CD14-positive monocyte (primary cell): ENCODE measurements around the gene WDR26. TPM values are rescaled to one million over a fixed set of nuclear protein-coding genes. Genes with fewer than 3 reads are reported as not detected.

Source experiments
- DNase-seq, 3 donors: peaks; one replicate each; pipeline ENCODE4 v3.0.0-alpha.2; 2011 to 2022
- H2AFZ ChIP-seq: 2 replicates; pipeline ENCODE4 v1.6.0; 2012; ENCODE audit warnings: mild to moderate bottlenecking, low read depth, low read length, inconsistent platforms; ENCODE audit not compliant: insufficient read depth, poor library complexity, severe bottlenecking
- H3K27ac ChIP-seq, 2 donors: 1 replicate in 1 of 2; 2 replicates in 1 of 2; pipeline ENCODE4 v1.5.1; 2012 to 2013; ENCODE audit warnings: low read length in 2 of 2, control low read depth in 1 of 2, inconsistent platforms in 1 of 2, low read depth in 1 of 2, mild to moderate bottlenecking in 1 of 2
- H3K27me3 ChIP-seq, 2 donors: one replicate each; pipeline versions ENCODE4 v1.6.0 to v1.6.1; 2011 to 2013; ENCODE audit warnings: low read length in 2 of 2; ENCODE audit not compliant: control insufficient read depth in 2 of 2, insufficient read depth in 2 of 2
- H3K36me3 ChIP-seq, 2 donors: replicated peaks in 1 of 2; 1 replicate in 1 of 2; 2 replicates in 1 of 2; pipeline versions ENCODE4 v1.5.1 to v1.6.1; 2012 to 2013; ENCODE audit warnings: low read length in 2 of 2, control low read depth in 1 of 2, inconsistent platforms in 1 of 2, mild to moderate bottlenecking in 1 of 2; ENCODE audit not compliant: insufficient read depth in 2 of 2, control insufficient read depth in 1 of 2
- H3K4me1 ChIP-seq, 2 donors: 1 replicate in 1 of 2; 2 replicates in 1 of 2; pipeline versions ENCODE4 v1.5.1 to v1.6.1; 2012 to 2013; ENCODE audit warnings: low read length in 2 of 2, control low read depth in 1 of 2, inconsistent platforms in 1 of 2, mild to moderate bottlenecking in 1 of 2, moderate library complexity in 1 of 2; ENCODE audit not compliant: insufficient read depth in 2 of 2, control insufficient read depth in 1 of 2
- H3K4me2 ChIP-seq: replicated peaks from 2 replicates; pipeline ENCODE3; 2012; ENCODE audit warnings: low read length, moderate library complexity, mild to moderate bottlenecking; ENCODE audit not compliant: poor library complexity, severe bottlenecking; ENCODE audit errors: extremely low read depth
- H3K4me3 ChIP-seq, 3 experiments: fragments of 200-600 bp in 1 of 3; sonication (generic) in 1 of 3; replicated peaks in 1 of 3; 1 replicate in 2 of 3; 2 replicates in 1 of 3; pipeline ENCODE4 v1.5.1; 2011 to 2013; ENCODE audit warnings: low read length in 3 of 3, mild to moderate bottlenecking in 3 of 3, control low read depth in 2 of 3, low read depth in 2 of 3, inconsistent platforms in 1 of 3, moderate library complexity in 1 of 3
- H3K79me2 ChIP-seq: 2 replicates; pipeline ENCODE4 v1.6.0; 2012; ENCODE audit warnings: mild to moderate bottlenecking, control low read depth, inconsistent platforms, low read length, moderate library complexity; ENCODE audit not compliant: insufficient read depth
- H3K9ac ChIP-seq: 2 replicates; pipeline ENCODE4 v1.6.0; 2017; ENCODE audit warnings: low read length, mild to moderate bottlenecking; ENCODE audit not compliant: insufficient read depth, poor library complexity, severe bottlenecking
- H3K9me3 ChIP-seq, 2 donors: replicated peaks in 1 of 2; 1 replicate in 1 of 2; 2 replicates in 1 of 2; pipeline versions ENCODE4 v1.5.1 to v1.6.1; 2012 to 2013; ENCODE audit warnings: low read length in 2 of 2, control low read depth in 1 of 2; ENCODE audit not compliant: control insufficient read depth in 1 of 2, insufficient read depth in 1 of 2
- H4K20me1 ChIP-seq: 2 replicates; pipeline ENCODE4 v1.6.0; 2012; ENCODE audit warnings: mild to moderate bottlenecking, low read length, control low read depth, moderate library complexity; ENCODE audit not compliant: insufficient read depth
- H3K27ac Mint-ChIP-seq, 7 donors: one replicate each; pipeline ENCODE4 v1.8.0; 2020; ENCODE audit warnings: mild to moderate bottlenecking in 7 of 7, mixed read lengths in 7 of 7, moderate library complexity in 6 of 7, inconsistent platforms in 2 of 7
- H3K27me3 Mint-ChIP-seq, 3 donors: one replicate each; pipeline ENCODE4 v1.8.0; 2021 to 2022; ENCODE audit warnings: low read depth in 3 of 3, mild to moderate bottlenecking in 3 of 3, mixed read lengths in 3 of 3, moderate library complexity in 3 of 3, inconsistent platforms in 1 of 3
- H3K36me3 Mint-ChIP-seq, 2 donors: one replicate each; pipeline ENCODE4 v1.8.0; 2020; ENCODE audit warnings: mixed read lengths in 2 of 2, inconsistent platforms in 1 of 2, mild to moderate bottlenecking in 1 of 2
- H3K4me1 Mint-ChIP-seq: one replicate; pipeline ENCODE4 v1.8.0; 2020; ENCODE audit warnings: mild to moderate bottlenecking, mixed read lengths
- H3K4me3 Mint-ChIP-seq, 2 donors: one replicate each; pipeline ENCODE4 v1.8.0; 2020; ENCODE audit warnings: mild to moderate bottlenecking in 2 of 2, mixed read lengths in 2 of 2, moderate library complexity in 1 of 2
- H3K9me3 Mint-ChIP-seq, 7 donors: one replicate each; pipeline ENCODE4 v1.8.0; 2020 to 2022; ENCODE audit warnings: mixed read lengths in 7 of 7, mild to moderate bottlenecking in 6 of 7, moderate library complexity in 6 of 7, inconsistent platforms in 2 of 7
- CTCF ChIP-seq: fragments of 200-600 bp; IDR thresholded peaks from one replicate; pipeline ENCODE4 v1.8.0; 2022; ENCODE audit warnings: antibody characterized with exemption, mild to moderate bottlenecking
- WGBS: methylation state at CpG from one replicate; pipeline ENCODE4 v1.1.5; 2013; ENCODE audit warnings: missing lambda C conversion rate; ENCODE audit not compliant: insufficient coverage; 5-methylcytosine and 5-hydroxymethylcytosine counted together
- intact Hi-C, 2 donors: fragments of 100-400 bp; cut with micrococcal nuclease; formaldehyde crosslinking; loops; one replicate each; pipeline versions ENCODE4 v1.15.0 to v1.15.1; 2023
- polyA plus RNA-seq, 3 donors: library from polyadenylated mRNA; depleted of rRNA in 1 of 3; unstranded in 2 of 3; stranded (reverse) in 1 of 3; fragments of 300-500 nt in 2 of 3; fragments of >200 nt in 1 of 3; fragmentation: Illumina TruSeq in 2 of 3; gene quantifications; 1 replicate in 2 of 3; 2 replicates in 1 of 3; pipeline ENCODE4 v1.2.3, GENCODE V29; 2012 to 2021

Gene WDR26
- polyA plus RNA-seq, 3 donors: 2.7 to 59.4 (median 4.0) TPM

GRCh38 chr1:224390517-224390916 lies 44.1 kb downstream of the WDR26 start:
- Histone ChIP-seq H3K79me2 (peaks cover 11% of the 10 kb centered on the region), H3K36me3 (peaks cover 73 to 98% of the 10 kb centered on the region in 2 donors), H3K9me3 (no peaks in the 10 kb centered on the region), H2AFZ (no peak overlapping the region), H3K9ac (no peak overlapping the region), H3K4me3 (no peak overlapping the region), H3K4me1 (peaks cover 12 to 14% of the 10 kb centered on the region in 2 donors), H3K27me3 (no peaks in the 10 kb centered on the region), H3K4me2 (no peak overlapping the region), H3K27ac (peak overlapping the region in 1 of 2 donors; percentile 24), H4K20me1 (peaks cover 81% of the 10 kb centered on the region)
- TF ChIP-seq CTCF: no peak
- peaks cover 75 to 93% of the 10 kb centered on the region in 2 donors for H3K36me3 Mint-ChIP-seq
- no CpG with 5 or more reads among the region's 5 CpGs for WGBS
- no peaks in the 10 kb centered on the region for H3K27me3 Mint-ChIP-seq
- no peaks in the 10 kb centered on the region for H3K9me3 Mint-ChIP-seq
- intact Hi-C loops: no loop called here
- peak overlapping the region in 5 of 7 donors; percentile 27 to 72 (median 46) for H3K27ac Mint-ChIP-seq
- no peak for DNase-seq
- H3K4me3 Mint-ChIP-seq: no peak overlapping the region
- H3K4me1 Mint-ChIP-seq: peaks cover 22% of the 10 kb centered on the region

- no peak for DNase-seq
- peaks cover 11% of the 10 kb centered on the region for H3K79me2 ChIP-seq
- H3K9ac ChIP-seq: no peak overlapping the region
- no peaks in the 10 kb centered on the region for H3K27me3 ChIP-seq
- intact Hi-C loops: no loop called here
- no peak for TF ChIP-seq CTCF
- Mint-ChIP-seq H3K27ac (no peak overlapping the region), H3K4me3 (no peak overlapping the region), H3K36me3 (peaks cover 58 to 81% of the 10 kb centered on the region in 2 donors), H3K9me3 (no peaks in the 10 kb centered on the region), H3K4me1 (peaks cover 36% of the 10 kb centered on the region), H3K27me3 (no peaks in the 10 kb centered on the region)
- WGBS: no CpG with 5 or more reads among the region's 2 CpGs
- peaks cover 49 to 77% of the 10 kb centered on the region in 2 donors for H3K36me3 ChIP-seq
- H2AFZ ChIP-seq: no peak overlapping the region
- peaks cover 60% of the 10 kb centered on the region for H4K20me1 ChIP-seq
- H3K4me3 ChIP-seq: no peak overlapping the region
- H3K27ac ChIP-seq: no peak overlapping the region
- H3K4me2 ChIP-seq: no peak overlapping the region
- H3K9me3 ChIP-seq: no peaks in the 10 kb centered on the region
- H3K4me1 ChIP-seq: peaks cover 25 to 31% of the 10 kb centered on the region in 2 donors
Measured at GRCh38 chr1:224387943-224388342, 46.7 kb downstream of the WDR26 start.
